GM12878 (cell line): ENCODE measurements around the gene AKAP5. TPM values are rescaled to one million over a fixed set of nuclear protein-coding genes. Genes with fewer than 3 reads are reported as not detected.

ENCODE experiments used
- ATAC-seq: fragments of 200-7000 bp; cut with Tn5 transposase; 3 replicates; pipeline ENCODE4 v1.9.1; 2020; ENCODE audit warnings: mild to moderate bottlenecking, moderate library complexity
- BruUV-seq: library from RNA; stranded (reverse); fragments of 400-500 nt; replicated peaks from 2 replicates; lab custom pipeline; 2021; lab: Mats Ljungman, UMichigan
- CTCF ChIA-PET: fragments of 300-600 bp; sonication (Branson Sonifier 250); formaldehyde crosslinking; extraction: SDS; loops from one replicate; lab custom pipeline; 2021; ENCODE audit warnings: inconsistent platforms; lab: Yijun Ruan, JAX
- POLR2A ChIA-PET: fragments of 350-600 bp; formaldehyde crosslinking; extraction: SDS; loops from one replicate; lab custom pipeline; 2021; ENCODE audit warnings: inconsistent platforms; lab: Charles Lee
- RAD21 ChIA-PET: fragments of 300-600 bp; sonication (Branson Sonifier 250); formaldehyde crosslinking; loops from one replicate; lab custom pipeline; 2023; ENCODE audit warnings: antibody characterized with exemption; ENCODE audit not compliant: unreplicated experiment; lab: Charles Lee
- SMC1A ChIA-PET: fragments of 300-600 bp; sonication (Branson Sonifier 250); formaldehyde crosslinking; loops from one replicate; lab custom pipeline; 2023; ENCODE audit not compliant: unreplicated experiment, uncharacterized antibody; lab: Charles Lee
- DNase-seq: peaks from one replicate; pipeline ENCODE4 v3.0.0-alpha.2; 2011; ENCODE audit warnings: low read depth, low spot score
- FAIRE-seq: peaks from 3 replicates; lab custom pipeline; 2011; peaks lifted over from hg19 to GRCh38; lab: Jason Lieb, UNC
- H2AFZ ChIP-seq: 2 replicates; pipeline ENCODE4 v1.6.0; 2011; ENCODE audit warnings: low read depth, low read length, control low read depth; ENCODE audit not compliant: control insufficient read depth
- H3K27ac ChIP-seq: 2 replicates; pipeline ENCODE4 v1.5.1; 2011; ENCODE audit warnings: control low read depth; ENCODE audit not compliant: control insufficient read depth, insufficient read depth
- H3K27me3 ChIP-seq, 2 experiments: replicated peaks in 1 of 2; 2 replicates each; pipeline versions ENCODE4 v1.6.0 to v1.6.1; 2011; ENCODE audit warnings: low read length in 1 of 2; ENCODE audit not compliant: control insufficient read depth in 2 of 2, insufficient read depth in 2 of 2
- H3K36me3 ChIP-seq, 2 experiments: 2 replicates each; pipeline ENCODE4 v1.5.1; 2011; ENCODE audit warnings: low read length in 1 of 2; ENCODE audit not compliant: control insufficient read depth in 2 of 2, insufficient read depth in 2 of 2
- H3K4me1 ChIP-seq: 2 replicates; pipeline ENCODE4 v1.6.1; 2011; ENCODE audit warnings: mild to moderate bottlenecking, low read length, moderate library complexity, mixed read lengths; ENCODE audit not compliant: control insufficient read depth, insufficient read depth
- H3K4me2 ChIP-seq: 2 replicates; pipeline ENCODE4 v1.6.0; 2011; ENCODE audit warnings: control low read depth; ENCODE audit not compliant: control insufficient read depth, insufficient read depth
- H3K4me3 ChIP-seq: fragments of 200-600 bp; sonication (generic); 2 replicates; pipeline ENCODE4 v1.5.1; 2016
- H3K79me2 ChIP-seq: 2 replicates; pipeline ENCODE4 v1.6.0; 2011; ENCODE audit warnings: low read length; ENCODE audit not compliant: control insufficient read depth, insufficient read depth
- H3K9ac ChIP-seq: 2 replicates; pipeline ENCODE4 v1.8.0; 2011; ENCODE audit warnings: low read length, control low read depth, mixed read lengths; ENCODE audit not compliant: control insufficient read depth, insufficient read depth
- H3K9me3 ChIP-seq: replicated peaks from 3 replicates; pipeline ENCODE4 v1.5.1; 2011; ENCODE audit warnings: mild to moderate bottlenecking, low read length; ENCODE audit not compliant: control insufficient read depth, insufficient read depth
- H4K20me1 ChIP-seq: 2 replicates; pipeline ENCODE4 v1.6.0; 2011; ENCODE audit not compliant: control insufficient read depth, insufficient read depth
- ATF3 ChIP-seq: IDR thresholded peaks from 2 replicates; pipeline ENCODE4 v1.6.1; 2011; ENCODE audit warnings: low read depth, mild to moderate bottlenecking, low read length, moderate library complexity, borderline replicate concordance; ENCODE audit errors: extremely low read depth
- CBX3 ChIP-seq: fragments of 200-600 bp; sonication (generic); IDR thresholded peaks from 2 replicates; pipeline ENCODE4 v1.6.1; 2016; ENCODE audit warnings: low read depth, borderline replicate concordance
- CTCF ChIP-seq, 3 experiments: IDR thresholded peaks in 2 of 3; conservative IDR thresholded peaks in 1 of 3; 2 replicates each; pipeline ENCODE4 v1.5.1; 2011; ENCODE audit warnings: low read depth in 3 of 3, low read length in 3 of 3, mild to moderate bottlenecking in 3 of 3, control low read depth in 2 of 3, moderate library complexity in 2 of 3, inconsistent platforms in 1 of 3, mixed read lengths in 1 of 3; ENCODE audit not compliant: control insufficient read depth in 2 of 3, insufficient read depth in 1 of 3; ENCODE audit errors: extremely low read depth in 1 of 3
- FOXM1 ChIP-seq: IDR thresholded peaks from 2 replicates; pipeline ENCODE4 v1.6.1; 2012; ENCODE audit warnings: low read depth, mild to moderate bottlenecking, inconsistent platforms, low read length, moderate library complexity
- KLF5 ChIP-seq: fragments of 450-650 bp; IDR thresholded peaks from 2 replicates; pipeline ENCODE4 v1.6.1; 2014; ENCODE audit warnings: mild to moderate bottlenecking; ENCODE audit not compliant: partially characterized antibody
- PKNOX1 ChIP-seq: fragments of 450-650 bp; IDR thresholded peaks from 2 replicates; pipeline ENCODE4 v1.6.1; 2016; ENCODE audit warnings: mild to moderate bottlenecking
- REST ChIP-seq: IDR thresholded peaks from 2 replicates; pipeline ENCODE4 v1.6.1; 2012; ENCODE audit warnings: mild to moderate bottlenecking, low read depth, low read length
- SUZ12 ChIP-seq: fragments of 200-600 bp; sonication (generic); IDR thresholded peaks from one replicate; pipeline ENCODE4 v1.6.1; 2018; ENCODE audit warnings: antibody characterized with exemption, mild to moderate bottlenecking; ENCODE audit not compliant: unreplicated experiment
- TCF3 ChIP-seq: IDR thresholded peaks from 2 replicates; pipeline ENCODE4 v1.6.1; 2012; ENCODE audit warnings: low read depth, mild to moderate bottlenecking, low read length, borderline replicate concordance; ENCODE audit not compliant: insufficient read depth
- YY1 ChIP-seq: IDR thresholded peaks from 2 replicates; pipeline ENCODE4 v1.6.1; 2011; ENCODE audit warnings: low read depth, mild to moderate bottlenecking, low read length
- ZNF24 ChIP-seq: fragments of 450-650 bp; IDR thresholded peaks from 2 replicates; pipeline ENCODE4 v1.6.1; 2017; ENCODE audit warnings: antibody characterized with exemption, mild to moderate bottlenecking
- WGBS: methylation state at CpG from one replicate; pipeline ENCODE4 v1.1.6; 2016; ENCODE audit warnings: low lambda C conversion rate; ENCODE audit not compliant: insufficient replicate concordance, insufficient coverage; ENCODE audit errors: missing lambda C conversion rate; 5-methylcytosine and 5-hydroxymethylcytosine counted together
- in situ Hi-C: fragments of 300-500 bp; cut with MboI; formaldehyde crosslinking; loops from 9 replicates; pipeline ENCODE4 v1.14.3; 2018; ENCODE audit warnings: mixed read lengths
- intact Hi-C: fragments of 100-400 bp; cut with micrococcal nuclease; formaldehyde crosslinking; loops from one replicate; pipeline ENCODE4 v1.14.2; 2022; ENCODE audit not compliant: unreplicated experiment
- polyA plus RNA-seq, 11 experiments: library from polyadenylated mRNA; depleted of rRNA in 4 of 11; unstranded in 6 of 11; stranded (reverse) in 5 of 11; fragments of >200 nt; fragmentation: Nextera tagmentation in 4 of 11; fragmentation: Illumina TruSeq in 1 of 11; extraction: Ambion mirVana in 4 of 11; extraction: Trizol in 1 of 11; gene quantifications; 1 replicate in 1 of 11; 2 replicates in 10 of 11; pipeline versions ENCODE4 v1.2.1 to v1.2.3, GENCODE V29; 2011 to 2016; ENCODE audit warnings: inconsistent platforms in 2 of 11, missing spikeins in 2 of 11, low read depth in 1 of 11
- total RNA-seq, 4 experiments: library from RNA; depleted of rRNA in 3 of 4; stranded (reverse); fragments of >200 nt in 3 of 4; fragmentation: Illumina TruSeq in 1 of 4; extraction: Trizol in 1 of 4; gene quantifications; 2 replicates each; pipeline versions ENCODE4 v1.2.1 to v1.2.3, GENCODE V29; 2013 to 2021

The AKAP5 gene
- total and polyA plus RNA-seq, 10 of the 15 experiments (the other 5 are each of a cell fraction or from before 2014, with no cell fraction given): 0.45 to 5.1 (median 1.7) TPM

GRCh38 chr14:64510825-64511671 lies 45.7 kb downstream of the AKAP5 start:
- peak overlapping the region; percentile 5; the same call in 1 of the 2 replicates for H3K9ac ChIP-seq
- POLR2A ChIA-PET: interaction anchor here (0.6 to 3.0 kb wide), 6 partner anchors 8 to 65 kb away, joined by 3 to 19 read pairs (median 3); no protein-coding TSS in a partner anchor
- intact Hi-C loops: no loop called here
- peak; percentile 40; the same call in 1 of the 2 replicates for TF ChIP-seq FOXM1
- no peak for TF ChIP-seq KLF5
- no peak for TF ChIP-seq TCF3
- TF ChIP-seq PKNOX1: no peak
- TF ChIP-seq SUZ12: no peak
- TF ChIP-seq ATF3: no peak
- TF ChIP-seq REST: no peak
- TF ChIP-seq ZNF24: no peak
- TF ChIP-seq CBX3: no peak
- peak; percentile 82 to 95 (median 84) for TF ChIP-seq CTCF (IDR thresholded peaks at IDR 0.05 in 2 of 3, conservative IDR thresholded peaks at IDR 0.05 in 1 of 3; ENCODE audit: control insufficient read depth in 2 of 3, extremely low read depth in 1 of 3, insufficient read depth in 1 of 3, low read depth in 3 of 3, low read length in 3 of 3)
- no peak for TF ChIP-seq YY1

More at GRCh38 chr14:64510825-64511671, 45.7 kb downstream of the AKAP5 start:
- Histone ChIP-seq H3K9me3 (no peaks in the 10 kb centered on the region), H2AFZ (no peak overlapping the region), H3K36me3 (peaks cover 0 to 11% of the 10 kb centered on the region in 2 experiments; a peak in 3 of 4 replicates), H3K79me2 (peaks cover 95% of the 10 kb centered on the region), H3K27me3 (no peaks in the 10 kb centered on the region), H3K4me2 (peak overlapping the region; percentile 83), H3K4me1 (peaks cover 25% of the 10 kb centered on the region), H3K27ac (peak overlapping the region; percentile 68), H3K4me3 (peak overlapping the region; percentile 40; the same call in 1 of the 2 replicates), H4K20me1 (peaks cover 5% of the 10 kb centered on the region)
- ChIA-PET RAD21 (interaction anchor here (0.6 to 4.2 kb wide), 18 partner anchors 9 to 489 kb away, joined by 3 to 24 read pairs (median 4); no protein-coding TSS in a partner anchor), CTCF (interaction anchor here (0.6 to 6.3 kb wide), 25 partner anchors 9 to 387 kb away, joined by 3 to 63 read pairs (median 5); partner anchors contain the start of gene MTHFD1), SMC1A (interaction anchor here (0.6 to 5.0 kb wide), 19 partner anchors 9 to 197 kb away, joined by 3 to 40 read pairs (median 5); no protein-coding TSS in a partner anchor)
- DNase-seq (no peak), ATAC-seq (peak; percentile 50), FAIRE-seq (peak; percentile 80)
- BruUV-seq: no TSS peak
- in situ Hi-C loops: no loop called here
- WGBS: 14% methylated on average over 4 of the region's 4 CpGs
